GM12864 (cell line): ENCODE data around the gene VNN1.

Experiments used
- DNase-seq: peaks from one replicate; pipeline ENCODE4 v3.0.0-alpha.2; 2011; ENCODE audit warnings: low read depth
- H3K4me3 ChIP-seq: 2 replicates; pipeline ENCODE4 v1.5.1; 2011; ENCODE audit warnings: mild to moderate bottlenecking, low read depth, low read length, control low read depth
- CTCF ChIP-seq: IDR thresholded peaks from 2 replicates; pipeline ENCODE4 v1.5.1; 2011; ENCODE audit warnings: low read depth, mild to moderate bottlenecking, moderate library complexity, low read length, control low read depth, inconsistent platforms; ENCODE audit errors: missing control alignments

VNN1 gene

GRCh38 chr6:132666118-132666517, 47.7 kb downstream of the VNN1 start:
- no peak overlapping the region for H3K4me3 ChIP-seq
- no peak for TF ChIP-seq CTCF
- no peak for DNase-seq

DNA sequence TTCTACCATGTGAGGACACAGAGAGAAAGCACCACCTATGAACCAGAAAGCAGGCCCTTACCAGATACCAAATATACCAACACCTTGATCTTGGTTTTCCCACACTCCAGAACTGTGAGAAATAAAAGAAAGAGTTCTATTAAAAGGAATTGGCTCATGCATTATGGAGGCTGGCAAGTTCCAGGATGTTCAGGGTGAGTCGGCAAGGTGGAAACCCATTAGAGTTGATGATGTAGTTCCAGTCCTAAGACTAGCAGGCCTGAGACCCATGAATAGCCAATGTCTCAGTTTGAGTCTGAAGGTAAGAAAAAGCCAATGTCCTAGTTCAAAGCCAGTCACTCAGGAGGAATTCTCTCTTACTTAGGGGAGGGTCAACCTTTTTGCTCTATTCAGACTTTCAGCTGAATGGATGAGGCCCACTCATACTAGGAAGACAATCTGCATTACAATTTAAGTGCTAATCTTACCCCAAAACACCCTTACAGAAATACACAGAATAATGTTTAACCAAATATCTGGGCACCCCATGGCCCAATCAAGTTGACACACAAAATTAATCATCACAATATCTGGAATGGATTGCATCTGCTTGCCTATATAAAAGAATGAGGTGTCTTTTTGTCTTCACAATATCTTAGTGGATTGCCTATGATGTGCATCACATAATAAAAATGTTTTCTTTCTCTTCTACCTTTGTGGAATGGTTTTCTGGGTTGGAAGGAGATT, 49.4 kb downstream of the VNN1 start:
- no peak for TF ChIP-seq CTCF
- DNase-seq, result no peak
- no peak overlapping the region for H3K4me3 ChIP-seq

DNA sequence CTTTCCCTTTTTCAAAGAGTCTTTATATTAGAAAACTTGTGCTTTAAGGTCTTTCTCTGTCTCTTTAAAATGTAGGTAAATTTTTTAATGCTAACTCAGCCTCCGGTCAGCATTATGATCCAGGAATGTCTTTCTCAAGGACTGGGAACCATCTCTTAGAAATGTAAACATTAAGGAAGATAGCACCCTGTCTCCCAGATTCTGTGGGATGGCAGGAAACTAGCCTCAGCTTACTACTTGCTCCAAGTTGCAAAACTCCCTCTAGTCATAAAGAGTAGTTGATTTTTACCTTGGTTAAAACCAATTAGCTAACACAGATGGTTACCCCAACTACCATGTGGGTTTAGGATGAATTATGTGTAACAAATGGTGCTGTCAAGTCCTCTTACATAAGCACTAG, 50.2 kb downstream of the VNN1 start:
- no peak for TF ChIP-seq CTCF
- DNase-seq, result no peak
- H3K4me3 ChIP-seq, result no peak overlapping the region

DNA sequence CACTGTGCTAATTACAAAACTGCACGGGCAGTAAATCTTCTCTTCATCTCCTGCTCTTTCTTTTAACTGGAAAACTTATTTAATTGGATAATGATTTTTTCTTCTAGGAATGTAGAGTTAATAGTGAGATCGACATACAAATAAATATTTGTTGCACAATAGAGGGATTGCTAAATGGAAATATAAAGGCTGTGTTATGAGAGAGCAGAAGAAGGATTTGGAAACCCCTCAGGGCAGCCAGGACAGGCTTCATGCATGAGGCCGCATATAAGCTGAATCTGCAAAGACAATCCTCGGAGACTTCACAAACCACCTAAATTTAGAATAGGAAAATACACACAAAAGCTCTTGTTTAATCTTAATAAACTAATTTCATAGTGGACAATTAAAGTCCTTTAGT, 51.9 kb downstream of the VNN1 start:
- no peak for TF ChIP-seq CTCF
- DNase-seq, result no peak
- no peak overlapping the region for H3K4me3 ChIP-seq

DNA sequence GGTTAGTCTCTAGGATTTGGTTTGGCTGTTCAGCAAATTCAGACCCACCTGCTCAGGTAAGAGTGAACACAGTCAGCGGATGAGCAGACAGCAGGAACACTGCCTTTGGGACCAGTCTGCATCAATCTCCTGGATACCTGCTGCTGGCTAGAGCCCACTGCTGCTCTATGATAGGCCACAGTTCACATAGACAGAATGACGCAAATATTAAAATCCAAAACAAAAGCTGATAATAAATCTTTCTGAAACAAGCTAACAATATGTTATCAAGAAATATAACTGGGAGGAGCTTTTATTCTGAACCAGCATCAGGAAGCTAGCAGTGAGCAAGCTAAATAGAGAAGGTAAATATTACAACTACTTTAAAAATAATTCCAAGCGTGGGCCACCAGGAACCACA, 54.8 kb downstream of the VNN1 start, which contains the start of gene TAAR1:
Gene TAAR1, minus strand, starts transcription at position 101 of the 400 bp plus-strand sequence. CDS start 13,179 bp downstream, outside the sequence.
- no peak for TF ChIP-seq CTCF
- H3K4me3 ChIP-seq, result no peak within 1 kb of the TSS
- no peak for DNase-seq

- peak; percentile 41 for DNase-seq
- no peak for TF ChIP-seq CTCF
- H3K4me3 ChIP-seq, result no peak overlapping the region
Measured at GRCh38 chr6:132651062-132651461, 62.8 kb downstream of the VNN1 start.

DNA sequence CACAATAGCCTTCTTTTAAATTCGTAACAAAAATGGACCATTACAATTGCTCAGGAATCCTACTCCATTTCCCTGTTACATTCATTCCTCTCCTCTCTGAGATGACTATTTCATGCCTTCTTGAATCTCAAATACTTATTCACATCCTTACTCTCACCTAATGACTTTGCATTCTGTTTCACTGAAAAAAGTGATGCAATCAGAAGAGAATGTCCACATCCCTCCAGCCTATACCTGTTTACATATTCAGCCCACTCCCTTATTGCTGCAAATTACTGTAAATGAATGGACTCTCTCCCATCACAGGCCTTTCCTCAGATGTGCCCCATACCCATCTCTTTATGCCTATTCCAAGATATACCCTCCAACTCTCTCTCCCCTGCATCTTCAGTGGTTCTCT, 63.4 kb downstream of the VNN1 start:
- no peak overlapping the region for H3K4me3 ChIP-seq
- TF ChIP-seq CTCF, result no peak
- DNase-seq, result no peak
